Keratinocyte (primary cell): ENCODE measurements around the gene GPX3. TPM values are rescaled to one million over a fixed set of nuclear protein-coding genes. Genes with fewer than 3 reads are reported as not detected.

Experiments used
- DNase-seq: peaks from one replicate; pipeline ENCODE4 v3.0.0-alpha.2; 2011; ENCODE audit warnings: low read depth, missing footprints, low spot score
- FAIRE-seq: peaks from 2 replicates; lab custom pipeline; 2011; peaks lifted over from hg19 to GRCh38; lab: Jason Lieb, UNC
- H2AFZ ChIP-seq: 2 replicates; pipeline ENCODE4 v1.6.0; 2012; ENCODE audit warnings: low read length, control low read depth, inconsistent platforms; ENCODE audit not compliant: control insufficient read depth
- H3K27ac ChIP-seq: 2 replicates; pipeline ENCODE4 v1.5.1; 2011; ENCODE audit warnings: low read length; ENCODE audit not compliant: control insufficient read depth, insufficient read depth
- H3K27me3 ChIP-seq: 3 replicates; pipeline ENCODE4 v1.6.0; 2011; ENCODE audit warnings: low read length; ENCODE audit not compliant: control insufficient read depth, insufficient read depth; ENCODE audit errors: extremely low read depth
- H3K36me3 ChIP-seq, 2 experiments: 2 replicates in 1 of 2; 3 replicates in 1 of 2; pipeline ENCODE4 v1.5.1; 2011; ENCODE audit warnings: low read length in 2 of 2, mild to moderate bottlenecking in 1 of 2; ENCODE audit not compliant: control insufficient read depth in 2 of 2, insufficient read depth in 2 of 2; ENCODE audit errors: extremely low read depth in 1 of 2
- H3K4me1 ChIP-seq: 3 replicates; pipeline ENCODE4 v1.5.1; 2011; ENCODE audit warnings: low read length; ENCODE audit not compliant: control insufficient read depth, insufficient read depth; ENCODE audit errors: extremely low read depth
- H3K4me2 ChIP-seq: 3 replicates; pipeline ENCODE4 v1.6.0; 2011; ENCODE audit warnings: low read depth, low read length; ENCODE audit not compliant: control insufficient read depth, insufficient read depth; ENCODE audit errors: extremely low read depth
- H3K4me3 ChIP-seq, 3 experiments: fragments of 200-600 bp in 1 of 3; sonication (generic) in 1 of 3; 2 replicates in 2 of 3; 3 replicates in 1 of 3; pipeline ENCODE4 v1.5.1; 2011 to 2016; ENCODE audit warnings: low read length in 3 of 3, mild to moderate bottlenecking in 3 of 3, control low read depth in 2 of 3, inconsistent platforms in 1 of 3, low read depth in 1 of 3, mixed read lengths in 1 of 3, mixed run types in 1 of 3, moderate library complexity in 1 of 3; ENCODE audit not compliant: control insufficient read depth in 2 of 3, insufficient read depth in 2 of 3; ENCODE audit errors: extremely low read depth in 1 of 3
- H3K79me2 ChIP-seq: 2 replicates; pipeline ENCODE4 v1.6.0; 2012; ENCODE audit warnings: low read length; ENCODE audit not compliant: control insufficient read depth, insufficient read depth
- H3K9ac ChIP-seq: 3 replicates; pipeline ENCODE4 v1.6.0; 2011; ENCODE audit warnings: low read length; ENCODE audit not compliant: control insufficient read depth, insufficient read depth; ENCODE audit errors: extremely low read depth
- H3K9me1 ChIP-seq: 3 replicates; pipeline ENCODE4 v1.6.0; 2011; ENCODE audit warnings: low read length; ENCODE audit not compliant: control insufficient read depth, insufficient read depth; ENCODE audit errors: extremely low read depth
- H3K9me3 ChIP-seq: 2 replicates; pipeline ENCODE4 v1.5.1; 2012; ENCODE audit warnings: low read depth, low read length; ENCODE audit not compliant: control insufficient read depth
- H4K20me1 ChIP-seq: 3 replicates; pipeline ENCODE4 v1.6.0; 2011; ENCODE audit warnings: low read length; ENCODE audit not compliant: control insufficient read depth, insufficient read depth; ENCODE audit errors: extremely low read depth
- CTCF ChIP-seq, 3 experiments: IDR thresholded peaks in 1 of 3; conservative IDR thresholded peaks in 1 of 3; optimal IDR thresholded peaks in 1 of 3; 2 replicates in 2 of 3; 3 replicates in 1 of 3; pipeline versions ENCODE3 to v1.5.1; 2011; ENCODE audit warnings: low read length in 3 of 3, mild to moderate bottlenecking in 3 of 3, moderate library complexity in 2 of 3, control low read depth in 1 of 3, inconsistent platforms in 1 of 3; ENCODE audit not compliant: insufficient read depth in 2 of 3; ENCODE audit errors: extremely low read depth in 1 of 3
- EZH2 ChIP-seq: IDR thresholded peaks from one replicate; pipeline ENCODE4 v1.6.1; 2012; ENCODE audit warnings: inconsistent platforms, mild to moderate bottlenecking, low read length, moderate library complexity
- dilution Hi-C: fragments of 300-500 bp; cut with MboI; formaldehyde crosslinking; loops from one replicate; pipeline ENCODE4 v1.7.0; 2020; ENCODE audit warnings: low sequenced_read_pairs; ENCODE audit not compliant: extremely low pct_ligation_motif_present
- polyA plus RNA-seq, 5 experiments: library from polyadenylated mRNA; depleted of rRNA in 3 of 5; stranded (reverse) in 3 of 5; stranded (forward) in 1 of 5; unstranded in 1 of 5; fragments of >200 nt; gene quantifications; 1 replicate in 1 of 5; 2 replicates in 3 of 5; 3 replicates in 1 of 5; pipeline versions ENCODE4 v1.2.1 to v1.2.3, GENCODE V29; 2011 to 2012; ENCODE audit warnings: missing spikeins in 2 of 5, low read depth in 1 of 5, low replicate concordance in 1 of 5

GPX3 gene
- polyA plus RNA-seq, 1 donor (not counting 4 experiments of a cell fraction or from before 2014, with no cell fraction given): 120 TPM

DNA sequence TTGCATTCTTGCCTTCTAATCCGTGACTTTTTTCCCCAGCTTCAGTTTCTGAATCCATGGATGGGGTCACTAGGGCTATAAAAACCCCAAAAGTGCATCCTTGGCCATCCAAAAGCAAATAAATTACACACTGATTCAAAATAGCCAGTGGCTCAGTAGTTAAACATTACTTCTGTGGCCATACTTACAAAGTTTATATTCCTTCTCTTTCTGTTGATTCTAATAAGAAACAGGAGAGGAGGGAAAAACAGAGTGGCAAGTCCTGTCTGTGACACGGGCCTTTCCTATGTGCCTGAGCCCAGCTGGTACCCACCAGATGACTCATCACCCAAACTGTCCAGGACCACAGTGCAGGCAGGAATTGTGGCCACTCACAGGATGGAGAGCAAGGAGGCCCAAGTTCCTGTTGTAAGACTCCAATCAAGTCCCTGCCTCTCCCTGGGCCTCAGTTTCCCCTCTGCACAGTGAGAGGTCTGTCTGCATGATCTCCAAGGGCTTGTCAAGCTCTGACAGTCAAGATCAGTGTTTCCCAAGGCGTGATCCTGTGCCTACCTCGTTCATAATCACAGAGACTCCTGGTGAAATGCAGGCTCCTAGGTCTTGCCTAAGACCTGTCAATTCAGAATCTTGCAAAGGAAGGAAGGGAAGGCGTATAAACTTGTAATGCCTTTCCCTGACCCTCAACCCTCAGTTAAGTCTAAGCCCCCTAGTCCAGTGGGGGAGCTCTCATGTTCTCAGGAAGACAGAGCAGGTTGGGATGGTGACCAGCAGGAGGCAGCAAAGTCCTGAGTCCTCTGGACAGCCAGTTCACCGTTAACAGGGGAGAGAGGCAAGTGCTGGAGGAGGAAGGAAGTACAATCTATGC lies 30.9 kb downstream of the GPX3 start:
- H3K27me3 ChIP-seq: no peaks in the 10 kb centered on the region
- H3K4me2 ChIP-seq: no peak overlapping the region
- dilution Hi-C loops: no loop called here
- H3K4me3 ChIP-seq: no peak overlapping the region
- H4K20me1 ChIP-seq: peaks cover 3% of the 10 kb centered on the region
- TF ChIP-seq CTCF (optimal IDR thresholded peaks at IDR 0.05 in 1 of 3, IDR thresholded peaks at IDR 0.05 in 1 of 3, conservative IDR thresholded peaks at IDR 0.05 in 1 of 3; ENCODE audit: extremely low read depth in 1 of 3, insufficient read depth in 2 of 3, low read length in 3 of 3) (peak; percentile 84 to 91 (median 87)), EZH2 (no peak)
- DNase-seq (no peak), FAIRE-seq (no peak)
- no peaks in the 10 kb centered on the region for H3K9me1 ChIP-seq
- no peaks in the 10 kb centered on the region for H3K79me2 ChIP-seq
- no peak overlapping the region for H3K9ac ChIP-seq
- H3K4me1 ChIP-seq: no peaks in the 10 kb centered on the region
- H3K9me3 ChIP-seq: no peaks in the 10 kb centered on the region
- H3K27ac ChIP-seq: no peak overlapping the region
- H2AFZ ChIP-seq: no peak overlapping the region
- peaks cover 44 to 75% of the 10 kb centered on the region in 2 experiments for H3K36me3 ChIP-seq

GRCh38 chr5:151051931-151052608 lies 31.7 kb downstream of the GPX3 start:
- no peak for DNase-seq
- peaks cover 3% of the 10 kb centered on the region for H4K20me1 ChIP-seq
- dilution Hi-C loops: no loop called here
- no peak overlapping the region for H3K27ac ChIP-seq
- no peak overlapping the region for H3K9ac ChIP-seq
- no peaks in the 10 kb centered on the region for H3K4me1 ChIP-seq
- no peak for FAIRE-seq
- no peak overlapping the region for H3K4me2 ChIP-seq
- no peaks in the 10 kb centered on the region for H3K27me3 ChIP-seq
- peaks cover 47 to 81% of the 10 kb centered on the region in 2 experiments for H3K36me3 ChIP-seq
- H3K79me2 ChIP-seq: no peaks in the 10 kb centered on the region
- no peak overlapping the region for H2AFZ ChIP-seq
- no peaks in the 10 kb centered on the region for H3K9me3 ChIP-seq
- H3K9me1 ChIP-seq: no peaks in the 10 kb centered on the region
- no peak for TF ChIP-seq CTCF (optimal IDR thresholded peaks at IDR 0.05 in 1 of 3, IDR thresholded peaks at IDR 0.05 in 1 of 3, conservative IDR thresholded peaks at IDR 0.05 in 1 of 3; ENCODE audit: extremely low read depth in 1 of 3, insufficient read depth in 2 of 3, low read length in 3 of 3)
- no peak for TF ChIP-seq EZH2
- H3K4me3 ChIP-seq: no peak overlapping the region
